ENCODE data around the gene FAM107A. TPM values are rescaled to one million over a fixed set of nuclear protein-coding genes. Genes with fewer than 3 reads are reported as not detected.

The FAM107A gene
- total and polyA plus RNA-seq, 2 experiments from 2014 or later: 0.13 to 0.22 TPM

GRCh38 chr3:58551636-58552180 is 25.5 kb downstream of the FAM107A start:
- no peak for DNase-seq
- 58 to 64% methylated on average over 4 of the region's 4 CpGs for WGBS, 2 experiments (ENCODE audit: low coverage in 1 of 2, low lambda C conversion rate in 2 of 2, missing lambda C conversion rate in 2 of 2)
- H3K4me2 ChIP-seq (ENCODE audit: unreplicated experiment): no peak overlapping the region
- in situ Hi-C loops (cut with MboI): no loop called here
- TF ChIP-seq EZH2 (IDR thresholded peaks at IDR 0.05; ENCODE audit: insufficient read depth, poor library complexity, severe bottlenecking): no peak
- no peak for TF ChIP-seq EZH2phosphoT487 (IDR thresholded peaks at IDR 0.05; ENCODE audit: insufficient read depth, low read depth)
- no peak overlapping the region for H3K4me3 ChIP-seq
- no peaks in the 10 kb centered on the region for H3K36me3 ChIP-seq (ENCODE audit: low read depth)
- H3K27me3 ChIP-seq (replicated peaks; ENCODE audit: insufficient read depth): no peaks in the 10 kb centered on the region
- H3K9me3 ChIP-seq (ENCODE audit: low read depth): no peaks in the 10 kb centered on the region
- H3K79me2 ChIP-seq (ENCODE audit: insufficient read depth): no peaks in the 10 kb centered on the region
- no peaks in the 10 kb centered on the region for H3F3A ChIP-seq (ENCODE audit: insufficient read depth)
- no peaks in the 10 kb centered on the region for H3K4me1 ChIP-seq (ENCODE audit: insufficient read depth)
- H4K20me1 ChIP-seq (ENCODE audit: insufficient read depth): no peaks in the 10 kb centered on the region
- H2AFZ ChIP-seq: no peak overlapping the region
- H3K9me2 ChIP-seq (ENCODE audit: insufficient read depth): no peaks in the 10 kb centered on the region
- no peak overlapping the region for H3K27ac ChIP-seq
- H3K9ac ChIP-seq: no peak overlapping the region

DNA sequence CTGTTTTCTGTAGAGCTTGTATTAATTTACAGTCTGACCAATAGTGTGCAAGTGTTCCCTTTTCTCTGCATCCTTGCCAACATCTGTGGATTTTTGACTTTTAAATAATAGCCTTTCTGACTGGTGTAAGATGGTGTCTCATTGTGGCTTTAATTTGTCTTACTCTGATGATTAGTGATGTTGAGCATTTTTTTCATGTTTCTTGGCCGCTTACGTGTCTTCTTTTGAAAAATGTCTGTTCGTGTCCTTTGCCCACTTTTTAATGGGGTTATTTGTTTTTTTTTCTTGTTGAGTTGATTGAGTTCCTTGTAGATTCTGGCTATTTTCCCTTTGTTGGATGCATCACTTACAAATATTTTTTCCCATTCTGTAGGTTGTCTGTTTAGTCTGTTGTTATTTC is 32.6 kb downstream of the FAM107A start:
- peaks cover 4% of the 10 kb centered on the region; the same call in 1 of the 2 replicates for H3K4me1 ChIP-seq (ENCODE audit: insufficient read depth)
- in situ Hi-C loops (cut with MboI): no loop called here
- no peak for TF ChIP-seq EZH2phosphoT487 (IDR thresholded peaks at IDR 0.05; ENCODE audit: insufficient read depth, low read depth)
- no peak for TF ChIP-seq EZH2 (IDR thresholded peaks at IDR 0.05; ENCODE audit: insufficient read depth, poor library complexity, severe bottlenecking)
- 2 to 4% methylated on average over 3 of the region's 3 CpGs for WGBS, 2 experiments (ENCODE audit: low coverage in 1 of 2, low lambda C conversion rate in 2 of 2, missing lambda C conversion rate in 2 of 2)
- no peaks in the 10 kb centered on the region for H3K27me3 ChIP-seq (replicated peaks; ENCODE audit: insufficient read depth)
- 0 out of 2 replicates have a peak overlapping the region, but pooled peaks have one; percentile 15 for H3K4me3 ChIP-seq
- H3K36me3 ChIP-seq (ENCODE audit: low read depth): no peaks in the 10 kb centered on the region
- peak overlapping the region; percentile 37 for H3K4me2 ChIP-seq (ENCODE audit: unreplicated experiment)
- H3K9ac ChIP-seq: no peak overlapping the region
- no peaks in the 10 kb centered on the region for H4K20me1 ChIP-seq (ENCODE audit: insufficient read depth)
- H2AFZ ChIP-seq: peak overlapping the region; percentile 60
- no peaks in the 10 kb centered on the region for H3K79me2 ChIP-seq (ENCODE audit: insufficient read depth)
- DNase-seq: no peak
- no peaks in the 10 kb centered on the region for H3K9me2 ChIP-seq (ENCODE audit: insufficient read depth)
- H3F3A ChIP-seq (ENCODE audit: insufficient read depth): peaks cover 12% of the 10 kb centered on the region; the same call in 1 of the 2 replicates
- H3K27ac ChIP-seq: no peak overlapping the region
- H3K9me3 ChIP-seq (ENCODE audit: low read depth): no peaks in the 10 kb centered on the region

- in situ Hi-C loops (cut with MboI): no loop called here
- Histone ChIP-seq H3K27ac (no peak overlapping the region), H3K9ac (no peak overlapping the region), H3K4me3 (no peak overlapping the region), H3K27me3 (replicated peaks; ENCODE audit: insufficient read depth) (no peaks in the 10 kb centered on the region), H4K20me1 (ENCODE audit: insufficient read depth) (no peaks in the 10 kb centered on the region), H3K9me3 (ENCODE audit: low read depth) (no peaks in the 10 kb centered on the region), H3F3A (ENCODE audit: insufficient read depth) (peaks cover 11% of the 10 kb centered on the region), H2AFZ (no peak overlapping the region), H3K9me2 (ENCODE audit: insufficient read depth) (no peaks in the 10 kb centered on the region), H3K79me2 (ENCODE audit: insufficient read depth) (no peaks in the 10 kb centered on the region), H3K4me2 (ENCODE audit: unreplicated experiment) (no peak overlapping the region), H3K36me3 (ENCODE audit: low read depth) (no peaks in the 10 kb centered on the region), H3K4me1 (ENCODE audit: insufficient read depth) (peaks cover 22% of the 10 kb centered on the region)
- WGBS, 2 experiments (ENCODE audit: low coverage in 1 of 2, low lambda C conversion rate in 2 of 2, missing lambda C conversion rate in 2 of 2): 87 to 92% methylated on average over 8 of the region's 8 CpGs
- TF ChIP-seq EZH2 (IDR thresholded peaks at IDR 0.05; ENCODE audit: insufficient read depth, poor library complexity, severe bottlenecking): no peak
- no peak for TF ChIP-seq EZH2phosphoT487 (IDR thresholded peaks at IDR 0.05; ENCODE audit: insufficient read depth, low read depth)
- no peak for DNase-seq
Observed at GRCh38 chr3:58540176-58540858, 36.9 kb downstream of the FAM107A start.

- in situ Hi-C loops (cut with MboI): loop anchor here (10.0 kb wide), 1 partner anchor 215 kb away; no protein-coding TSS in a partner anchor
- 92% methylated on average over 10 of the region's 10 CpGs for WGBS, 2 experiments (ENCODE audit: low coverage in 1 of 2, low lambda C conversion rate in 2 of 2, missing lambda C conversion rate in 2 of 2)
- Histone ChIP-seq H3K9ac (no peak overlapping the region), H4K20me1 (ENCODE audit: insufficient read depth) (no peaks in the 10 kb centered on the region), H3K4me3 (no peak overlapping the region), H3K27me3 (replicated peaks; ENCODE audit: insufficient read depth) (no peaks in the 10 kb centered on the region), H3K4me2 (ENCODE audit: unreplicated experiment) (no peak overlapping the region), H3K4me1 (ENCODE audit: insufficient read depth) (peaks cover 22% of the 10 kb centered on the region), H3K27ac (no peak overlapping the region), H3K79me2 (ENCODE audit: insufficient read depth) (no peaks in the 10 kb centered on the region), H3K9me3 (ENCODE audit: low read depth) (no peaks in the 10 kb centered on the region), H3K36me3 (ENCODE audit: low read depth) (no peaks in the 10 kb centered on the region), H3F3A (ENCODE audit: insufficient read depth) (peaks cover 4% of the 10 kb centered on the region), H2AFZ (no peak overlapping the region), H3K9me2 (ENCODE audit: insufficient read depth) (no peaks in the 10 kb centered on the region)
- no peak for DNase-seq
- no peak for TF ChIP-seq EZH2 (IDR thresholded peaks at IDR 0.05; ENCODE audit: insufficient read depth, poor library complexity, severe bottlenecking)
- no peak for TF ChIP-seq EZH2phosphoT487 (IDR thresholded peaks at IDR 0.05; ENCODE audit: insufficient read depth, low read depth)
Observed at GRCh38 chr3:58539626-58540025, 37.6 kb downstream of the FAM107A start.

Measured in GM23248 (cell line).